Measurements from ENCODE around the gene PA2G4. TPM values are rescaled to one million over a fixed set of nuclear protein-coding genes. Genes with fewer than 3 reads are reported as not detected.

PA2G4 gene
- total RNA-seq, 1 experiment from 2014 or later = 175 TPM

- ATAC-seq (no peak), DNase-seq (ENCODE audit: low read depth, low spot score) (no peak)
- Histone ChIP-seq H3K27me3 (ENCODE audit: control insufficient read depth, insufficient read depth, low read length) (no peaks in the 10 kb centered on the region), H3K36me3 (ENCODE audit: control insufficient read depth, insufficient read depth, low read length) (peaks cover 47% of the 10 kb centered on the region), H3K4me1 (ENCODE audit: control insufficient read depth, insufficient read depth, low read length) (peaks cover 20% of the 10 kb centered on the region), H3K4me3 (ENCODE audit: low read depth in 2 of 2, low read length in 2 of 2) (no peak overlapping the region), H3K27ac (ENCODE audit: low read length) (no peak overlapping the region), H3K9me3 (ENCODE audit: control insufficient read depth, insufficient read depth, low read depth, low read length) (no peaks in the 10 kb centered on the region)
- TF ChIP-seq TCF7L2 (IDR thresholded peaks at IDR 0.05; ENCODE audit: low read depth, low read length) (no peak), SIN3A (IDR thresholded peaks at IDR 0.05; ENCODE audit: borderline replicate concordance, insufficient read depth, low read depth, low read length) (no peak), POLR2AphosphoS5 (IDR thresholded peaks at IDR 0.05; ENCODE audit: low read depth, low read length) (no peak)
- TF ChIP-seq, protein P1, sequence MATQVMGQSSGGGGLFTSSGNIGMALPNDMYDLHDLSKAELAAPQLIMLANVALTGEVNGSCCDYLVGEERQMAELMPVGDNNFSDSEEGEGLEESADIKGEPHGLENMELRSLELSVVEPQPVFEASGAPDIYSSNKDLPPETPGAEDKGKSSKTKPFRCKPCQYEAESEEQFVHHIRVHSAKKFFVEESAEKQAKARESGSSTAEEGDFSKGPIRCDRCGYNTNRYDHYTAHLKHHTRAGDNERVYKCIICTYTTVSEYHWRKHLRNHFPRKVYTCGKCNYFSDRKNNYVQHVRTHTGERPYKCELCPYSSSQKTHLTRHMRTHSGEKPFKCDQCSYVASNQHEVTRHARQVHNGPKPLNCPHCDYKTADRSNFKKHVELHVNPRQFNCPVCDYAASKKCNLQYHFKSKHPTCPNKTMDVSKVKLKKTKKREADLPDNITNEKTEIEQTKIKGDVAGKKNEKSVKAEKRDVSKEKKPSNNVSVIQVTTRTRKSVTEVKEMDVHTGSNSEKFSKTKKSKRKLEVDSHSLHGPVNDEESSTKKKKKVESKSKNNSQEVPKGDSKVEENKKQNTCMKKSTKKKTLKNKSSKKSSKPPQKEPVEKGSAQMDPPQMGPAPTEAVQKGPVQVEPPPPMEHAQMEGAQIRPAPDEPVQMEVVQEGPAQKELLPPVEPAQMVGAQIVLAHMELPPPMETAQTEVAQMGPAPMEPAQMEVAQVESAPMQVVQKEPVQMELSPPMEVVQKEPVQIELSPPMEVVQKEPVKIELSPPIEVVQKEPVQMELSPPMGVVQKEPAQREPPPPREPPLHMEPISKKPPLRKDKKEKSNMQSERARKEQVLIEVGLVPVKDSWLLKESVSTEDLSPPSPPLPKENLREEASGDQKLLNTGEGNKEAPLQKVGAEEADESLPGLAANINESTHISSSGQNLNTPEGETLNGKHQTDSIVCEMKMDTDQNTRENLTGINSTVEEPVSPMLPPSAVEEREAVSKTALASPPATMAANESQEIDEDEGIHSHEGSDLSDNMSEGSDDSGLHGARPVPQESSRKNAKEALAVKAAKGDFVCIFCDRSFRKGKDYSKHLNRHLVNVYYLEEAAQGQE (IDR thresholded peaks at IDR 0.05; ENCODE audit: insufficient read depth in 1 of 2, low read depth in 2 of 2, low read length in 1 of 2) = no peak
- TF ChIP-seq, protein P2, sequence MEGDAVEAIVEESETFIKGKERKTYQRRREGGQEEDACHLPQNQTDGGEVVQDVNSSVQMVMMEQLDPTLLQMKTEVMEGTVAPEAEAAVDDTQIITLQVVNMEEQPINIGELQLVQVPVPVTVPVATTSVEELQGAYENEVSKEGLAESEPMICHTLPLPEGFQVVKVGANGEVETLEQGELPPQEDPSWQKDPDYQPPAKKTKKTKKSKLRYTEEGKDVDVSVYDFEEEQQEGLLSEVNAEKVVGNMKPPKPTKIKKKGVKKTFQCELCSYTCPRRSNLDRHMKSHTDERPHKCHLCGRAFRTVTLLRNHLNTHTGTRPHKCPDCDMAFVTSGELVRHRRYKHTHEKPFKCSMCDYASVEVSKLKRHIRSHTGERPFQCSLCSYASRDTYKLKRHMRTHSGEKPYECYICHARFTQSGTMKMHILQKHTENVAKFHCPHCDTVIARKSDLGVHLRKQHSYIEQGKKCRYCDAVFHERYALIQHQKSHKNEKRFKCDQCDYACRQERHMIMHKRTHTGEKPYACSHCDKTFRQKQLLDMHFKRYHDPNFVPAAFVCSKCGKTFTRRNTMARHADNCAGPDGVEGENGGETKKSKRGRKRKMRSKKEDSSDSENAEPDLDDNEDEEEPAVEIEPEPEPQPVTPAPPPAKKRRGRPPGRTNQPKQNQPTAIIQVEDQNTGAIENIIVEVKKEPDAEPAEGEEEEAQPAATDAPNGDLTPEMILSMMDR (IDR thresholded peaks at IDR 0.05) = no peak
- POLR2A ChIA-PET = no interaction called here
- no TSS peak for BruUV-seq (replicated peaks)
- intact Hi-C loops (cut with micrococcal nuclease; ENCODE audit: unreplicated experiment) = no loop called here
- in situ Hi-C loops (cut with HindIII; ENCODE audit: low pct_unique_long_range_greater_than_20kb, low sequenced_read_pairs) = no loop called here
- CTCF ChIA-PET = no interaction called here
These were observed 2.9 kb downstream of the PA2G4 start for GRCh38 chr12:56107242-56107641.

DNA sequence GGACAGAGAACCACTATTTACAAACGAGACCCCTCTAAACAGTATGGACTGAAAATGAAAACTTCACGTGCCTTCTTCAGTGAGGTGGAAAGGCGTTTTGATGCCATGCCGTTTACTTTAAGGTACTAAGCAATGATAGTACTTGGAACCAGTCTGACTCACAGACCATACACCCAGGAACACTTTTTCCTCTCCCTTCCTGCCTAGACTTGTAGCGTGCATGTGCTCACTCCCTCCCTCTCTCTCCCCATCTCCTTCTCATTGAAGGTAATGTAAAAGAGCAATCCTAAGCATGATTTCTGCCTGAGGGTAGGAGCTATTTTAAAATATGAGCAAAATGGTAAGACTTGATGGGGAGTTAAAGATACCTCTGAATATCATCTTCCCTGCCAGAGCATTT, 6.2 kb downstream of the PA2G4 start:
- H3K27me3 ChIP-seq (ENCODE audit: control insufficient read depth, insufficient read depth, low read length) = no peaks in the 10 kb centered on the region
- H3K9me3 ChIP-seq (ENCODE audit: control insufficient read depth, insufficient read depth, low read depth, low read length) = no peaks in the 10 kb centered on the region
- ATAC-seq (no peak), DNase-seq (ENCODE audit: low read depth, low spot score) (no peak)
- TF ChIP-seq POLR2AphosphoS5 (IDR thresholded peaks at IDR 0.05; ENCODE audit: low read depth, low read length) (no peak), SIN3A (IDR thresholded peaks at IDR 0.05; ENCODE audit: borderline replicate concordance, insufficient read depth, low read depth, low read length) (no peak), TCF7L2 (IDR thresholded peaks at IDR 0.05; ENCODE audit: low read depth, low read length) (no peak)
- TF ChIP-seq, protein P1 (IDR thresholded peaks at IDR 0.05; ENCODE audit: insufficient read depth in 1 of 2, low read depth in 2 of 2, low read length in 1 of 2) = no peak
- TF ChIP-seq, protein P2 (IDR thresholded peaks at IDR 0.05) = no peak
- in situ Hi-C loops (cut with HindIII; ENCODE audit: low pct_unique_long_range_greater_than_20kb, low sequenced_read_pairs) = no loop called here
- CTCF ChIA-PET = no interaction called here
- POLR2A ChIA-PET = no interaction called here
- peaks cover 22% of the 10 kb centered on the region for H3K4me1 ChIP-seq (ENCODE audit: control insufficient read depth, insufficient read depth, low read length)
- peaks cover 45% of the 10 kb centered on the region for H3K36me3 ChIP-seq (ENCODE audit: control insufficient read depth, insufficient read depth, low read length)
- intact Hi-C loops (cut with micrococcal nuclease; ENCODE audit: unreplicated experiment) = loop anchor here (10.0 kb wide), 1 partner anchor 66 kb away; the partner anchor contains the start of gene RPS26
- H3K4me3 ChIP-seq (ENCODE audit: low read depth in 2 of 2, low read length in 2 of 2) = no peak overlapping the region
- no TSS peak for BruUV-seq (replicated peaks)
- no peak overlapping the region for H3K27ac ChIP-seq (ENCODE audit: low read length)
